SK-N-SH treated with all-trans-retinoic acid at 6 μM for 48 hours (cell line): ENCODE measurements around the gene ICA1.

Experiments
- BACH2 ChIP-seq: fragments of 250-450 bp; sonication (Bioruptor Pico); IDR thresholded peaks from 2 replicates; pipeline ENCODE4 v1.9.0; 2021; ENCODE audit warnings: mild to moderate bottlenecking, borderline replicate concordance
- PATZ1 ChIP-seq: fragments of 250-450 bp; sonication (Bioruptor Pico); IDR thresholded peaks from 2 replicates; pipeline ENCODE4 v1.8.0; 2020; ENCODE audit warnings: mild to moderate bottlenecking, moderate library complexity, borderline replicate concordance
- POU6F1 ChIP-seq: fragments of 250-450 bp; sonication (Bioruptor Pico); IDR thresholded peaks from 2 replicates; pipeline ENCODE4 v1.8.0; 2021; ENCODE audit warnings: low read depth, mild to moderate bottlenecking, moderate library complexity, borderline replicate concordance
- SNAI2 ChIP-seq: fragments of 250-450 bp; sonication (Bioruptor Pico); IDR thresholded peaks from 2 replicates; pipeline ENCODE4 v1.5.0; 2020; ENCODE audit warnings: mild to moderate bottlenecking, moderate library complexity
- ZNF8 ChIP-seq: fragments of 450-650 bp; formaldehyde crosslinking; IDR thresholded peaks from 2 replicates; pipeline ENCODE4 v1.5.0; 2020; ENCODE audit warnings: mild to moderate bottlenecking, moderate library complexity

GRCh38 chr7:8205031-8205387, 57.0 kb downstream of the ICA1 start:
- TF ChIP-seq POU6F1 (CRISPR knock-in tag) (no peak), ZNF8 (CRISPR knock-in tag) (no peak), PATZ1 (CRISPR knock-in tag) (no peak), SNAI2 (no peak), BACH2 (CRISPR knock-in tag) (no peak)
